Measurements from ENCODE around the gene FBXL17.

The FBXL17 gene

DNA sequence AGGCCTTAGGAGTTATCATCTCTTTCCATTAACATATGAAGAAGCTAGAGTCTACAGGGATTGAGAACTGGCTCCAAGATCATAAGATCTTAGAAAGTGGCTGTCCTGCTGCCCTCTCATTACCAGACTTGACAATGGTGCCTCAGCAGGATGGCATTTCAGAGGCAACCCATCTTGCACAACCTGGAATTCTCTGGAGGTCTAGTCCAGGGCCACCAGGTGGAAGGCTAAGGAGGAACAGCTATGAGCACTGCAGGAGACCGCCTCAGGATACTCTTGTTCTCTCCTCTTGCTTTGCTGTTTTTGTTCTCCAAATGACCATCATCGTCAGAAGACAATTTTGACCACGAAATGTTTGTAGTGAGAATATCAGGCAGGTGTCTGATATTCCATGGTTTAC is 322.6 kb downstream of the FBXL17 start:
- no peaks in the 10 kb centered on the region for H3K27me3 ChIP-seq
- H3K36me3 ChIP-seq = no peaks in the 10 kb centered on the region
- H3K4me1 ChIP-seq = no peaks in the 10 kb centered on the region
- H3K4me3 ChIP-seq (ENCODE audit: low read depth, low read length) = no peak overlapping the region
- DNase-seq = no peak
- H3K9me3 ChIP-seq = no peaks in the 10 kb centered on the region
- TF ChIP-seq, protein P1, sequence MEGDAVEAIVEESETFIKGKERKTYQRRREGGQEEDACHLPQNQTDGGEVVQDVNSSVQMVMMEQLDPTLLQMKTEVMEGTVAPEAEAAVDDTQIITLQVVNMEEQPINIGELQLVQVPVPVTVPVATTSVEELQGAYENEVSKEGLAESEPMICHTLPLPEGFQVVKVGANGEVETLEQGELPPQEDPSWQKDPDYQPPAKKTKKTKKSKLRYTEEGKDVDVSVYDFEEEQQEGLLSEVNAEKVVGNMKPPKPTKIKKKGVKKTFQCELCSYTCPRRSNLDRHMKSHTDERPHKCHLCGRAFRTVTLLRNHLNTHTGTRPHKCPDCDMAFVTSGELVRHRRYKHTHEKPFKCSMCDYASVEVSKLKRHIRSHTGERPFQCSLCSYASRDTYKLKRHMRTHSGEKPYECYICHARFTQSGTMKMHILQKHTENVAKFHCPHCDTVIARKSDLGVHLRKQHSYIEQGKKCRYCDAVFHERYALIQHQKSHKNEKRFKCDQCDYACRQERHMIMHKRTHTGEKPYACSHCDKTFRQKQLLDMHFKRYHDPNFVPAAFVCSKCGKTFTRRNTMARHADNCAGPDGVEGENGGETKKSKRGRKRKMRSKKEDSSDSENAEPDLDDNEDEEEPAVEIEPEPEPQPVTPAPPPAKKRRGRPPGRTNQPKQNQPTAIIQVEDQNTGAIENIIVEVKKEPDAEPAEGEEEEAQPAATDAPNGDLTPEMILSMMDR (IDR thresholded peaks at IDR 0.05; ENCODE audit: low read depth, low read length) = no peak

- H3K9me3 ChIP-seq = peaks cover 3% of the 10 kb centered on the region; the same call in 1 of the 2 replicates
- no peaks in the 10 kb centered on the region for H3K36me3 ChIP-seq
- H3K4me1 ChIP-seq = no peaks in the 10 kb centered on the region
- no peak for DNase-seq
- no peak overlapping the region for H3K4me3 ChIP-seq (ENCODE audit: low read depth, low read length)
- TF ChIP-seq, protein P1 (IDR thresholded peaks at IDR 0.05; ENCODE audit: low read depth, low read length) = no peak
- H3K27me3 ChIP-seq = no peaks in the 10 kb centered on the region
These were observed 327.5 kb downstream of the FBXL17 start for GRCh38 chr5:108054349-108054748.

GRCh38 chr5:108046955-108047670 is 334.8 kb downstream of the FBXL17 start:
- H3K9me3 ChIP-seq = peaks cover 3% of the 10 kb centered on the region; the same call in 1 of the 2 replicates
- H3K27me3 ChIP-seq = no peaks in the 10 kb centered on the region
- no peak overlapping the region for H3K4me3 ChIP-seq (ENCODE audit: low read depth, low read length)
- no peaks in the 10 kb centered on the region for H3K4me1 ChIP-seq
- peak; percentile 51 for DNase-seq
- TF ChIP-seq, protein P1 (IDR thresholded peaks at IDR 0.05; ENCODE audit: low read depth, low read length) = no peak
- H3K36me3 ChIP-seq = no peaks in the 10 kb centered on the region

DNA sequence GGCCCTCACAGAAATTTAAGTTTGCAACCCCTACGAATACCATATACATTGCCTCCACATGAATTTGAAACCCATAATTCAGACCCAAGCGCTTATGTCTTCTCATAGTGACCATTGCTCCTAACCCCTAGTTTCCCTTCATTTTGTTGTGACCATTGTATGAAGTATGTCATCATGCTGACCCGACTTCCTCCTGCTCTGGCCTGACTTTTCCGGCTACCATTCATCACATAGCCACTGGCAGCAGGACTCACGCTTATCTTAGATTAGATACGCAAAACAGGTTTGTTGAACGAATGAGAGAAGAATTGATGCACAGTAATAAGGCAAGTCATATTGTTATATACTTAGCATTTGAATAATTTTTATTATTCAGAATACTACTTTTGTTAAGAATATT is 345.4 kb downstream of the FBXL17 start:
- TF ChIP-seq, protein P1 (IDR thresholded peaks at IDR 0.05; ENCODE audit: low read depth, low read length) = no peak
- DNase-seq = no peak
- H3K36me3 ChIP-seq = no peaks in the 10 kb centered on the region
- no peak overlapping the region for H3K4me3 ChIP-seq (ENCODE audit: low read depth, low read length)
- no peaks in the 10 kb centered on the region for H3K9me3 ChIP-seq
- no peaks in the 10 kb centered on the region for H3K27me3 ChIP-seq
- 0 out of 2 replicates have a peak, but pooled peaks cover 6% of the 10 kb centered on the region for H3K4me1 ChIP-seq

DNA sequence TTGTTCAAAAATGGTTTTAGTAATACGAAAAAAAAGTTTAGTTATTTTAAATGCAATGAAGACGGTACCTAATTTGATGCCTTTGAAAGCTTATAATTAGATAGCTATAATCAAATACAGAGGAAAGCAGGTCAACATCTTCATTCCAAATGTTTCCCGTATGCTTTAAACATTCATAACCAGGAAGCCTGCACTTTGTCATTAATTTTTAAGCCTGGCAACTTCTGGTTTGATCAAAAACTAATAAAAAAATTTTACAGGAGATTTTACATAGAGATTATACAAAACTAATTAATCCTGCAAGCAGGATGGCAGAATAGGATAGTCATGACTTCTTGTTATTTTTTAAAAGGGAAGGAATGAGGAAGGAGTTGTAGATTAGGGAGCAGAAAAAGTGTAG is 353.0 kb downstream of the FBXL17 start:
- Histone ChIP-seq H3K27me3 (no peaks in the 10 kb centered on the region), H3K4me1 (peaks cover 17% of the 10 kb centered on the region), H3K4me3 (ENCODE audit: low read depth, low read length) (no peak overlapping the region), H3K9me3 (no peaks in the 10 kb centered on the region), H3K36me3 (no peaks in the 10 kb centered on the region)
- TF ChIP-seq, protein P1 (IDR thresholded peaks at IDR 0.05; ENCODE audit: low read depth, low read length) = no peak
- no peak for DNase-seq

- no peaks in the 10 kb centered on the region for H3K9me3 ChIP-seq
- H3K27me3 ChIP-seq = no peaks in the 10 kb centered on the region
- no peak overlapping the region for H3K4me3 ChIP-seq (ENCODE audit: low read depth, low read length)
- TF ChIP-seq, protein P1 (IDR thresholded peaks at IDR 0.05; ENCODE audit: low read depth, low read length) = no peak
- peaks cover 17% of the 10 kb centered on the region for H3K4me1 ChIP-seq
- peak; percentile 36 for DNase-seq
- H3K36me3 ChIP-seq = no peaks in the 10 kb centered on the region
These were observed 353.5 kb downstream of the FBXL17 start for GRCh38 chr5:108028412-108028811.
